Endothelial cell of umbilical vein (primary cell): ENCODE measurements around the gene NCK1. TPM values are rescaled to one million over a fixed set of nuclear protein-coding genes. Genes with fewer than 3 reads are reported as not detected.
A peak's percentile ranks its signal among the peaks of the same experiment; 100 is the strongest.

Experiments used
- BruUV-seq: library from RNA; stranded (reverse); fragments of 400-500 nt; replicated peaks from 2 replicates; lab custom pipeline; 2021; lab: Mats Ljungman, UMichigan
- CTCF ChIA-PET: fragments of 300-600, 350-600 bp; sonication (Branson Sonifier 250); formaldehyde crosslinking; loops from one replicate; lab custom pipeline; 2021; ENCODE audit warnings: antibody characterized with exemption, inconsistent platforms; lab: Charles Lee
- POLR2A ChIA-PET: fragments of 300-600, 350-600 bp; sonication (Branson Sonifier 250); formaldehyde crosslinking; loops from one replicate; lab custom pipeline; 2021; ENCODE audit warnings: antibody characterized with exemption, inconsistent platforms; lab: Charles Lee
- DNase-seq: peaks from one replicate; pipeline ENCODE4 v3.0.0-alpha.2; 2011; ENCODE audit warnings: low read depth, low spot score
- FAIRE-seq: peaks from 2 replicates; lab custom pipeline; 2011; peaks lifted over from hg19 to GRCh38; lab: Jason Lieb, UNC
- H2AFZ ChIP-seq: 2 replicates; pipeline ENCODE4 v1.6.0; 2012; ENCODE audit warnings: low read depth, low read length, control low read depth, inconsistent platforms
- H3K27ac ChIP-seq: 2 replicates; pipeline ENCODE4 v1.5.1; 2011; ENCODE audit warnings: low read depth, mild to moderate bottlenecking, control low read depth, low read length, moderate library complexity; ENCODE audit not compliant: insufficient read depth
- H3K27me3 ChIP-seq, 2 experiments: 2 replicates each; pipeline versions ENCODE4 v1.6.0 to v1.6.1; 2011; ENCODE audit warnings: low read length in 2 of 2, mixed read lengths in 1 of 2; ENCODE audit not compliant: control insufficient read depth in 2 of 2, insufficient read depth in 2 of 2
- H3K36me3 ChIP-seq, 2 experiments: 2 replicates in 1 of 2; 3 replicates in 1 of 2; pipeline ENCODE4 v1.5.1; 2011; ENCODE audit warnings: low read length in 2 of 2, mild to moderate bottlenecking in 1 of 2, moderate library complexity in 1 of 2; ENCODE audit not compliant: control insufficient read depth in 2 of 2, insufficient read depth in 2 of 2; ENCODE audit errors: extremely low read depth in 1 of 2
- H3K4me1 ChIP-seq: 3 replicates; pipeline ENCODE4 v1.5.1; 2011; ENCODE audit warnings: mild to moderate bottlenecking, low read length; ENCODE audit not compliant: control insufficient read depth, insufficient read depth; ENCODE audit errors: extremely low read depth
- H3K4me2 ChIP-seq: 2 replicates; pipeline ENCODE4 v1.6.1; 2011; ENCODE audit warnings: low read length, control low read depth, mixed read lengths; ENCODE audit not compliant: insufficient read depth
- H3K4me3 ChIP-seq, 3 experiments: fragments of 200-600 bp in 1 of 3; sonication (generic), shearing (Covaris generic) in 1 of 3; replicated peaks in 1 of 3; 2 replicates each; pipeline ENCODE4 v1.5.1; 2011 to 2016; ENCODE audit warnings: control low read depth in 3 of 3, low read length in 3 of 3, mild to moderate bottlenecking in 2 of 3, inconsistent platforms in 1 of 3, low read depth in 1 of 3, moderate library complexity in 1 of 3; ENCODE audit not compliant: insufficient read depth in 1 of 3
- H3K79me2 ChIP-seq: 2 replicates; pipeline ENCODE4 v1.6.0; 2012; ENCODE audit warnings: low read length, inconsistent platforms; ENCODE audit not compliant: control insufficient read depth, insufficient read depth
- H3K9ac ChIP-seq: replicated peaks from 2 replicates; pipeline ENCODE3; 2011; ENCODE audit warnings: low read length, control low read depth; ENCODE audit not compliant: insufficient read depth; ENCODE audit errors: extremely low read depth
- H3K9me1 ChIP-seq: replicated peaks from 3 replicates; pipeline ENCODE4 v1.6.0; 2011; ENCODE audit warnings: mild to moderate bottlenecking, low read length; ENCODE audit not compliant: control insufficient read depth, insufficient read depth; ENCODE audit errors: extremely low read depth
- H3K9me3 ChIP-seq: replicated peaks from 2 replicates; pipeline ENCODE4 v1.5.1; 2012; ENCODE audit warnings: low read length, inconsistent platforms; ENCODE audit not compliant: control insufficient read depth, insufficient read depth
- H4K20me1 ChIP-seq: replicated peaks from 2 replicates; pipeline ENCODE3; 2011; ENCODE audit warnings: mild to moderate bottlenecking, low read length; ENCODE audit not compliant: control insufficient read depth, insufficient read depth; ENCODE audit errors: extremely low read depth
- FOS ChIP-seq: IDR thresholded peaks from 2 replicates; pipeline ENCODE4 v1.6.1; 2011; ENCODE audit warnings: mild to moderate bottlenecking, low read length, moderate library complexity, borderline replicate concordance; ENCODE audit not compliant: insufficient read depth
- MYC ChIP-seq: IDR thresholded peaks from one replicate; pipeline ENCODE4 v1.6.1; 2011; ENCODE audit warnings: mild to moderate bottlenecking, low read depth, low read length
- POLR2A ChIP-seq: IDR thresholded peaks from 2 replicates; pipeline ENCODE4 v1.6.1; 2012; ENCODE audit warnings: low read depth, mild to moderate bottlenecking, control low read depth, low read length
- dilution Hi-C: fragments of 300-500 bp; cut with MboI; formaldehyde crosslinking; loops from one replicate; pipeline ENCODE4 v1.15.0; 2019; ENCODE audit warnings: low sequenced_read_pairs; ENCODE audit not compliant: extremely low pct_ligation_motif_present
- intact Hi-C: fragments of 100-400 bp; cut with micrococcal nuclease; formaldehyde crosslinking; loops from one replicate; pipeline ENCODE4 v1.10.0; 2022
- polyA plus RNA-seq, 4 experiments: library from polyadenylated mRNA; depleted of rRNA in 3 of 4; stranded (reverse) in 3 of 4; unstranded in 1 of 4; fragments of >200 nt; gene quantifications; 2 replicates each; pipeline versions ENCODE4 v1.2.1 to v1.2.3, GENCODE V29; 2011 to 2012; ENCODE audit warnings: missing spikeins in 1 of 4
- total RNA-seq: library from RNA; stranded (reverse); gene quantifications from 2 replicates; pipeline ENCODE4 v1.2.3, GENCODE V29; 2021
- TF ChIP-seq, protein P1 (sequence below): IDR thresholded peaks from 2 replicates; pipeline ENCODE4 v1.6.1; 2011; ENCODE audit not compliant: insufficient read depth, insufficient read length
- TF ChIP-seq, protein P2 (sequence below), 2 donors: IDR thresholded peaks; 1 replicate in 1 of 2; 2 replicates in 1 of 2; pipeline ENCODE4 v1.5.1; 2011; ENCODE audit warnings: low read length in 2 of 2, mild to moderate bottlenecking in 2 of 2, moderate library complexity in 2 of 2, control low read depth in 1 of 2, inconsistent platforms in 1 of 2, low read depth in 1 of 2; ENCODE audit not compliant: insufficient read depth in 1 of 2; ENCODE audit errors: extremely low read depth in 1 of 2

NCK1 gene
- total and polyA plus RNA-seq, 2 donors (not counting 3 experiments of a cell fraction or from before 2014, with no cell fraction given), result 19.3 to 52.2 TPM

- DNase-seq, result peak; percentile 55
- H3K9me3 ChIP-seq, result no peaks in the 10 kb centered on the region
- peaks cover 18% of the 10 kb centered on the region for H3K4me1 ChIP-seq
- no peak for FAIRE-seq
- H3K79me2 ChIP-seq, result peaks cover 55% of the 10 kb centered on the region
- H3K4me2 ChIP-seq, result peak overlapping the region; percentile 81
- H3K4me3 ChIP-seq, result no peak overlapping the region
- H4K20me1 ChIP-seq, result no peaks in the 10 kb centered on the region
- H3K27me3 ChIP-seq, result no peaks in the 10 kb centered on the region
- POLR2A ChIA-PET, result no interaction called here
- H3K9ac ChIP-seq, result no peak overlapping the region
- intact Hi-C loops, result no loop called here
- CTCF ChIA-PET, result interaction anchor here (1.1 to 1.3 kb wide), 3 partner anchors 40 to 191 kb away, joined by 3 to 5 read pairs (median 3); partner anchors contain the start of gene STAG1
- TF ChIP-seq FOS, result no peak
- peak overlapping the region; percentile 4 for H3K27ac ChIP-seq
- no peaks in the 10 kb centered on the region for H3K9me1 ChIP-seq
- BruUV-seq, result no TSS peak
- dilution Hi-C loops, result no loop called here
- no peak overlapping the region for H2AFZ ChIP-seq
- peaks cover 2 to 6% of the 10 kb centered on the region in 2 experiments for H3K36me3 ChIP-seq
These were observed 81.4 kb downstream of the NCK1 start for GRCh38 chr3:136943436-136943835.

- FAIRE-seq (no peak), DNase-seq (no peak)
- no TSS peak for BruUV-seq
- TF ChIP-seq FOS (no peak), POLR2A (no peak), MYC (no peak)
- TF ChIP-seq, protein P1, sequence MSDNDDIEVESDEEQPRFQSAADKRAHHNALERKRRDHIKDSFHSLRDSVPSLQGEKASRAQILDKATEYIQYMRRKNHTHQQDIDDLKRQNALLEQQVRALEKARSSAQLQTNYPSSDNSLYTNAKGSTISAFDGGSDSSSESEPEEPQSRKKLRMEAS, result no peak
- TF ChIP-seq, protein P2, sequence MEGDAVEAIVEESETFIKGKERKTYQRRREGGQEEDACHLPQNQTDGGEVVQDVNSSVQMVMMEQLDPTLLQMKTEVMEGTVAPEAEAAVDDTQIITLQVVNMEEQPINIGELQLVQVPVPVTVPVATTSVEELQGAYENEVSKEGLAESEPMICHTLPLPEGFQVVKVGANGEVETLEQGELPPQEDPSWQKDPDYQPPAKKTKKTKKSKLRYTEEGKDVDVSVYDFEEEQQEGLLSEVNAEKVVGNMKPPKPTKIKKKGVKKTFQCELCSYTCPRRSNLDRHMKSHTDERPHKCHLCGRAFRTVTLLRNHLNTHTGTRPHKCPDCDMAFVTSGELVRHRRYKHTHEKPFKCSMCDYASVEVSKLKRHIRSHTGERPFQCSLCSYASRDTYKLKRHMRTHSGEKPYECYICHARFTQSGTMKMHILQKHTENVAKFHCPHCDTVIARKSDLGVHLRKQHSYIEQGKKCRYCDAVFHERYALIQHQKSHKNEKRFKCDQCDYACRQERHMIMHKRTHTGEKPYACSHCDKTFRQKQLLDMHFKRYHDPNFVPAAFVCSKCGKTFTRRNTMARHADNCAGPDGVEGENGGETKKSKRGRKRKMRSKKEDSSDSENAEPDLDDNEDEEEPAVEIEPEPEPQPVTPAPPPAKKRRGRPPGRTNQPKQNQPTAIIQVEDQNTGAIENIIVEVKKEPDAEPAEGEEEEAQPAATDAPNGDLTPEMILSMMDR (IDR thresholded peaks at IDR 0.05; ENCODE audit: extremely low read depth in 1 of 2, insufficient read depth in 1 of 2, low read depth in 1 of 2, low read length in 2 of 2), result no peak
- no peak overlapping the region for H3K27ac ChIP-seq
- no peak overlapping the region for H3K9ac ChIP-seq
- intact Hi-C loops, result loop anchor here (1.0 kb wide), 1 partner anchor 8 kb away; no protein-coding TSS in a partner anchor
- POLR2A ChIA-PET, result interaction anchor here (1.4 kb wide), 1 partner anchor 85 kb away, joined by 3 read pairs; the partner anchor contains the start of gene NCK1
- H3K4me1 ChIP-seq, result peaks cover 23% of the 10 kb centered on the region
- H3K36me3 ChIP-seq, result peaks cover 2 to 6% of the 10 kb centered on the region in 2 experiments
- dilution Hi-C loops, result no loop called here
- CTCF ChIA-PET, result interaction anchor here (1.1 to 2.2 kb wide), 4 partner anchors 8 to 76 kb away, joined by 3 to 8 read pairs (median 6); no protein-coding TSS in a partner anchor
- no peaks in the 10 kb centered on the region for H4K20me1 ChIP-seq
- no peak overlapping the region for H3K4me3 ChIP-seq
- H3K4me2 ChIP-seq, result no peak overlapping the region
- no peaks in the 10 kb centered on the region for H3K9me1 ChIP-seq
- H3K27me3 ChIP-seq, result no peaks in the 10 kb centered on the region
- H3K9me3 ChIP-seq, result no peaks in the 10 kb centered on the region
- peaks cover 30% of the 10 kb centered on the region for H3K79me2 ChIP-seq
- H2AFZ ChIP-seq, result no peak overlapping the region
These were observed 85.0 kb downstream of the NCK1 start for GRCh38 chr3:136946978-136947377.
